HL-60 (cell line): ENCODE measurements around the gene TENM4.

ENCODE experiments used
- DNase-seq, 2 experiments: peaks; one replicate each; pipeline ENCODE4 v3.0.0-alpha.2; 2010 to 2020; ENCODE audit warnings: low read depth in 1 of 2, low spot score in 1 of 2
- H3K27ac ChIP-seq: fragments of 250-450 bp; sonication (Bioruptor Pico); replicated peaks from 2 replicates; pipeline ENCODE4 v1.5.1; 2020; ENCODE audit warnings: mild to moderate bottlenecking, moderate library complexity
- H3K27me3 ChIP-seq: fragments of 250-450 bp; sonication (Bioruptor Pico); 2 replicates; pipeline ENCODE4 v1.5.1; 2021; ENCODE audit warnings: mild to moderate bottlenecking, moderate library complexity; ENCODE audit not compliant: insufficient read depth, poor library complexity, severe bottlenecking
- H3K4me3 ChIP-seq: replicated peaks from 2 replicates; pipeline ENCODE4 v1.5.1; 2011; ENCODE audit warnings: mild to moderate bottlenecking, control low read depth, low read length; ENCODE audit not compliant: insufficient read depth
- CTCF ChIP-seq: IDR thresholded peaks from one replicate; pipeline ENCODE4 v1.5.1; 2011; ENCODE audit warnings: low read length, control low read depth, inconsistent platforms; ENCODE audit not compliant: insufficient read depth
- GABPA ChIP-seq: IDR thresholded peaks from 2 replicates; pipeline ENCODE4 v1.6.1; 2012; ENCODE audit warnings: low read depth
- POLR2AphosphoS5 ChIP-seq: IDR thresholded peaks from 2 replicates; pipeline ENCODE4 v1.6.1; 2012; ENCODE audit warnings: low read depth
- REST ChIP-seq: IDR thresholded peaks from 2 replicates; pipeline ENCODE4 v1.6.1; 2012; ENCODE audit warnings: low read depth; ENCODE audit not compliant: insufficient replicate concordance
- SPI1 ChIP-seq: IDR thresholded peaks from 2 replicates; pipeline ENCODE4 v1.6.1; 2012; ENCODE audit warnings: low read depth, mild to moderate bottlenecking, borderline replicate concordance

Gene TENM4

DNA sequence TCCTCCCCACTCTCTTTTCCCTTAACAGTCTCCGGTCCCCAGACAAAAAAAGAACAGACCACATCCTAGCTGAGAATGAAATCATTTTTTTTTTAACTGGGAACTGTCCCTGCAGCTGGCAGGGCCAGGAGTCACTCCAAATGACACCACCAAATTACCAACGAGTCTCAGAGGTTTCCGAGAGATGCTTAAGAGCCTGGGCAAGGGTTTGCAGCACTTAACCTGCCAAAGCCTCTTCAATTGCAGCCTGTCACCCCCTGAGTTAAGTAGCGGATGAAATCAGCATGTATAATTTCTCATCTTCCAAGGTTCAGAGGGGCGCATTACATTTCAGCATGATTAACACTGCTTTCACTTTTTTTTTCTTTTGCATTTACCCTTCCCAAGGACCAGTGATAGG is 71.8 kb downstream of the TENM4 start:
- H3K27ac ChIP-seq = no peak overlapping the region
- TF ChIP-seq CTCF (no peak), GABPA (no peak), POLR2AphosphoS5 (no peak), REST (no peak), SPI1 (no peak)
- H3K4me3 ChIP-seq = no peak overlapping the region
- no peak for DNase-seq
- no peaks in the 10 kb centered on the region for H3K27me3 ChIP-seq

- Histone ChIP-seq H3K4me3 (no peak overlapping the region), H3K27me3 (no peaks in the 10 kb centered on the region), H3K27ac (no peak overlapping the region)
- no peak for DNase-seq
- TF ChIP-seq REST = no peak
- TF ChIP-seq SPI1 = no peak
- TF ChIP-seq GABPA = no peak
- TF ChIP-seq POLR2AphosphoS5 = no peak
- no peak for TF ChIP-seq CTCF
These were observed 73.0 kb downstream of the TENM4 start for GRCh38 chr11:79367844-79368243.

- DNase-seq = no peak
- H3K4me3 ChIP-seq = no peak overlapping the region
- H3K27me3 ChIP-seq = no peaks in the 10 kb centered on the region
- H3K27ac ChIP-seq = no peak overlapping the region
- TF ChIP-seq REST (no peak), CTCF (no peak), POLR2AphosphoS5 (no peak), GABPA (no peak), SPI1 (no peak)
These were observed 74.6 kb downstream of the TENM4 start for GRCh38 chr11:79366218-79366617.
